Coronary artery (tissue), 2 donors: ENCODE data around the gene PDE2A.

Experiments
- DNase-seq: peaks from one replicate; pipeline ENCODE4 v3.0.0-alpha.2; 2017; ENCODE audit warnings: low spot score
- H3K27ac ChIP-seq, 2 donors: fragments of 200-600 bp; sonication (generic); one replicate each; pipeline ENCODE4 v1.5.1; 2016 to 2019
- H3K4me3 ChIP-seq: fragments of 200-600 bp; sonication (generic); 2 replicates; pipeline ENCODE4 v1.5.1; 2016; ENCODE audit warnings: mild to moderate bottlenecking, moderate library complexity
- TF ChIP-seq, protein P1 (sequence below): fragments of 200-600 bp; sonication (generic); IDR thresholded peaks from one replicate; pipeline ENCODE4 v1.5.1; 2019; ENCODE audit warnings: antibody characterized with exemption

Gene PDE2A

GRCh38 chr11:72607496-72607895 is 66.7 kb downstream of the PDE2A start:
- H3K4me3 ChIP-seq: no peak overlapping the region
- TF ChIP-seq, protein P1, sequence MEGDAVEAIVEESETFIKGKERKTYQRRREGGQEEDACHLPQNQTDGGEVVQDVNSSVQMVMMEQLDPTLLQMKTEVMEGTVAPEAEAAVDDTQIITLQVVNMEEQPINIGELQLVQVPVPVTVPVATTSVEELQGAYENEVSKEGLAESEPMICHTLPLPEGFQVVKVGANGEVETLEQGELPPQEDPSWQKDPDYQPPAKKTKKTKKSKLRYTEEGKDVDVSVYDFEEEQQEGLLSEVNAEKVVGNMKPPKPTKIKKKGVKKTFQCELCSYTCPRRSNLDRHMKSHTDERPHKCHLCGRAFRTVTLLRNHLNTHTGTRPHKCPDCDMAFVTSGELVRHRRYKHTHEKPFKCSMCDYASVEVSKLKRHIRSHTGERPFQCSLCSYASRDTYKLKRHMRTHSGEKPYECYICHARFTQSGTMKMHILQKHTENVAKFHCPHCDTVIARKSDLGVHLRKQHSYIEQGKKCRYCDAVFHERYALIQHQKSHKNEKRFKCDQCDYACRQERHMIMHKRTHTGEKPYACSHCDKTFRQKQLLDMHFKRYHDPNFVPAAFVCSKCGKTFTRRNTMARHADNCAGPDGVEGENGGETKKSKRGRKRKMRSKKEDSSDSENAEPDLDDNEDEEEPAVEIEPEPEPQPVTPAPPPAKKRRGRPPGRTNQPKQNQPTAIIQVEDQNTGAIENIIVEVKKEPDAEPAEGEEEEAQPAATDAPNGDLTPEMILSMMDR: no peak
- H3K27ac ChIP-seq: no peak overlapping the region
- DNase-seq: no peak

- peak overlapping the region in 1 of 2 donors; percentile 77 for H3K27ac ChIP-seq
- peak overlapping the region; percentile 32 for H3K4me3 ChIP-seq
- TF ChIP-seq, protein P1: no peak
- no peak for DNase-seq
Measured at GRCh38 chr11:72606748-72607468, 67.3 kb downstream of the PDE2A start.

GRCh38 chr11:72605973-72606747 is 68.1 kb downstream of the PDE2A start:
- peak overlapping the region; percentile 17 to 77 for H3K27ac ChIP-seq
- peak overlapping the region; percentile 32 for H3K4me3 ChIP-seq
- TF ChIP-seq, protein P1: no peak
- no peak for DNase-seq

DNA sequence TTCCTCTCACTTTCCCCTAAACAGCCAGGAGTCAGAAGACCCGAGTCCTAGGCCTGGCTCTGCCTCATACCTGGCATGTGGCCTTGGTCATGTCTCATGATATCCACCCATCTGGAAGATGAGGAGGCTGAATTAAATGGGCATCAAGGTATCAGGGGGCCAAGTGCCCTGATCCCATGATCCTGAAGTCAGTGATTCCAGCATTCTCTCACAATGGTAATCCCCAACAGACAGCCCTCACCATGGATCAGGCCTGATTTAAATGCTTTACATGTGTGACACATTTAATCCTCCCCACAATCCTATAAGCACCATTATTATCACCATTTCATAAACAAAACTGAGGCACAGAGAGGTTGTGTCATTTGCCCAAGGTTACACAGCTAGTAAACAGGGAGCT is 70.0 kb downstream of the PDE2A start:
- H3K4me3 ChIP-seq: no peak overlapping the region
- TF ChIP-seq, protein P1: no peak
- no peak overlapping the region for H3K27ac ChIP-seq
- DNase-seq: no peak

DNA sequence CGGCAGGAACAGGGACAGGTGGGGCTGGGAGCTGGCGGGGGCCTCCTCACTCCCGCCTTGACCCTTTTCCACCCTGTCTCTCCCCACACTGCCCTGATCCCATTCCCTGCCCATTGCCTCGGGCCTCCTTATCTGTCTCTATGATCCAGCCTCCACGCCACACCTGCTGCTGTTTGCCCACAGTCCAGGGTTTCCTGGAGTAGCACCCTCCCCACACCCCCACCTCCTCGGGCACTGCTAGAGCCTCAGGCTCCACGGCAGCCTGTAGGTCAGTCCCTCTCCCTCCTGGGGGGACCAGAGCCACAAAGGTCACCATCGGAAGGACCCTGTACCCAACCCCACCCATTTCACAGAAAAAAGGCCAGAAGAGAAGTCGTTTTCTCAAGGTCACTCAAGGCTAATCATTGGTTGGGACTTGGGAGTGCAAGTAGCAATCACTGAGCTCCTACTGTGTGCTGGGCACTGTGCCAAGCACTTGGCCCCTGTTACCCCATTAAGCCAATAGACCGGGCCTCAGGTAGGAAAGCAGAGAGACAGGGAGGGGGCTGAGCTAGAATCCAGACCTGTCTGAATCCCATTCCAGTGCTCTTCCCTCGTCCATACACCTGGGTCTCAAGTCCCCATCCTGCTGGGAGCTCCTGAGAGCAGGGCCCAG is 71.8 kb downstream of the PDE2A start:
- no peak for DNase-seq
- Histone ChIP-seq H3K27ac (no peak overlapping the region), H3K4me3 (no peak overlapping the region)
- TF ChIP-seq, protein P1: no peak

DNA sequence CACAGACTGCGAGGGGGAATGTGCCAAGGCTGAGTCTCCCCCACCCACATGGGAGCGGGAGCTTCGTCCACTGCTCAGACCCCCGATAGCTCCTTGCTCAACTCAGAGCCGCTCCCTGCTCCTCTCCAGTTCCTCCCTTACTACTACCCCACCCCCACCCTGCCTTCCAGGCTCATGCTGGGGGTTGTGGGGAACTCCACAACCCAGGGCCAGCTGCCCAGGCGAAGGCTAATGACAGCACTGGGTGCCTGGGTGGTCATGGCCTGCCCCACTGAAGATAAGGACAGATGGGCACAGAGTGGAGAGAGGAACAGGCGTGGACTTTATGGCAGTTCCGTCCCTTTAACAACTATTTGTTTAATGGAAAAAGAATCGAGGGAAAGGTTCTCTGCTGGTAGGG is 73.7 kb downstream of the PDE2A start:
- no peak for DNase-seq
- H3K27ac ChIP-seq: no peak overlapping the region
- no peak overlapping the region for H3K4me3 ChIP-seq
- TF ChIP-seq, protein P1: no peak
